ENCODE measurements around the gene TOMM7.

The TOMM7 gene

GRCh38 chr7:22772885-22773284 is 49.8 kb downstream of the TOMM7 start:
- no peak overlapping the region for H3K9ac ChIP-seq (ENCODE audit: low read depth in 1 of 2, low read length in 2 of 2)
- no peaks in the 10 kb centered on the region for H3K9me3 ChIP-seq (ENCODE audit: control insufficient read depth in 2 of 2, low read length in 2 of 2)
- no peaks in the 10 kb centered on the region for H3K36me3 ChIP-seq (ENCODE audit: control insufficient read depth in 2 of 2, insufficient read depth in 2 of 2, low read length in 2 of 2)
- H3K27me3 ChIP-seq (ENCODE audit: control insufficient read depth in 2 of 2, insufficient read depth in 2 of 2, low read length in 2 of 2): peaks cover 0 to 3% of the 10 kb centered on the region in 2 donors
- no peak overlapping the region for H3K4me3 ChIP-seq (ENCODE audit: low read length in 2 of 2)
- no peaks in the 10 kb centered on the region for H3K4me1 ChIP-seq (ENCODE audit: control insufficient read depth in 2 of 2, insufficient read depth in 2 of 2, low read length in 2 of 2)
- H3K27ac ChIP-seq (ENCODE audit: low read depth in 2 of 2, low read length in 2 of 2): no peak overlapping the region

GRCh38 chr7:22771872-22772228 is 50.8 kb downstream of the TOMM7 start:
- Histone ChIP-seq H3K36me3 (ENCODE audit: control insufficient read depth in 2 of 2, insufficient read depth in 2 of 2, low read length in 2 of 2) (no peaks in the 10 kb centered on the region), H3K27ac (ENCODE audit: low read depth in 2 of 2, low read length in 2 of 2) (no peak overlapping the region), H3K9me3 (ENCODE audit: control insufficient read depth in 2 of 2, low read length in 2 of 2) (no peaks in the 10 kb centered on the region)

GRCh38 chr7:22771194-22771871 is 51.3 kb downstream of the TOMM7 start:
- Histone ChIP-seq H3K27me3 (ENCODE audit: control insufficient read depth in 2 of 2, insufficient read depth in 2 of 2, low read length in 2 of 2) (peaks cover 0 to 3% of the 10 kb centered on the region in 2 donors), H3K4me3 (ENCODE audit: low read length in 2 of 2) (no peak overlapping the region), H3K27ac (ENCODE audit: low read depth in 2 of 2, low read length in 2 of 2) (no peak overlapping the region), H3K9me3 (ENCODE audit: control insufficient read depth in 2 of 2, low read length in 2 of 2) (no peaks in the 10 kb centered on the region), H3K4me1 (ENCODE audit: control insufficient read depth in 2 of 2, insufficient read depth in 2 of 2, low read length in 2 of 2) (no peaks in the 10 kb centered on the region), H3K9ac (ENCODE audit: low read depth in 1 of 2, low read length in 2 of 2) (no peak overlapping the region), H3K36me3 (ENCODE audit: control insufficient read depth in 2 of 2, insufficient read depth in 2 of 2, low read length in 2 of 2) (no peaks in the 10 kb centered on the region)

More at GRCh38 chr7:22771872-22772228, 50.8 kb downstream of the TOMM7 start:
- H3K4me3 ChIP-seq (ENCODE audit: low read length in 2 of 2): no peak overlapping the region
- H3K27me3 ChIP-seq (ENCODE audit: control insufficient read depth in 2 of 2, insufficient read depth in 2 of 2, low read length in 2 of 2): peaks cover 0 to 3% of the 10 kb centered on the region in 2 donors
- no peaks in the 10 kb centered on the region for H3K4me1 ChIP-seq (ENCODE audit: control insufficient read depth in 2 of 2, insufficient read depth in 2 of 2, low read length in 2 of 2)
- H3K9ac ChIP-seq (ENCODE audit: low read depth in 1 of 2, low read length in 2 of 2): no peak overlapping the region

- Histone ChIP-seq H3K27me3 (ENCODE audit: control insufficient read depth in 2 of 2, insufficient read depth in 2 of 2, low read length in 2 of 2) (no peaks in the 10 kb centered on the region), H3K27ac (ENCODE audit: low read depth in 2 of 2, low read length in 2 of 2) (no peak overlapping the region)
Observed at GRCh38 chr7:22765609-22766008, 57.0 kb downstream of the TOMM7 start.

More at GRCh38 chr7:22765609-22766008, 57.0 kb downstream of the TOMM7 start:
- Histone ChIP-seq H3K9me3 (ENCODE audit: control insufficient read depth in 2 of 2, low read length in 2 of 2) (no peaks in the 10 kb centered on the region), H3K4me1 (ENCODE audit: control insufficient read depth in 2 of 2, insufficient read depth in 2 of 2, low read length in 2 of 2) (no peaks in the 10 kb centered on the region), H3K4me3 (ENCODE audit: low read length in 2 of 2) (no peak overlapping the region), H3K9ac (ENCODE audit: low read depth in 1 of 2, low read length in 2 of 2) (no peak overlapping the region), H3K36me3 (ENCODE audit: control insufficient read depth in 2 of 2, insufficient read depth in 2 of 2, low read length in 2 of 2) (no peaks in the 10 kb centered on the region)

Data from mucosa of rectum (tissue), 2 donors.